Heart left ventricle (tissue), 16 donors: Measurements from ENCODE around the gene SLC26A9. TPM values are rescaled to one million over a fixed set of nuclear protein-coding genes. Genes with fewer than 3 reads are reported as not detected.

Experiments
- ATAC-seq, 4 donors: fragments of 200-7000 bp; cut with Tn5 transposase; one replicate each; pipeline ENCODE4 v1.9.1; 2020 to 2022; ENCODE audit warnings: moderate library complexity in 4 of 4, mild to moderate bottlenecking in 3 of 4, moderate number of reproducible peaks in 1 of 4
- DNase-seq, 5 donors: peaks; one replicate each; pipeline ENCODE4 v3.0.0-alpha.2; 2020
- H3K27ac ChIP-seq, 12 donors: fragments of 200-600 bp; sonication (generic) in 4 of 12; one replicate each; pipeline versions ENCODE4 v1.5.0 to v1.8.0; 2016 to 2022; ENCODE audit warnings: mild to moderate bottlenecking in 2 of 12
- H3K27me3 ChIP-seq, 9 donors: fragments of 200-600 bp; sonication (generic) in 2 of 9; one replicate each; pipeline versions ENCODE4 v1.5.1 to v1.8.0; 2016 to 2022; ENCODE audit warnings: mild to moderate bottlenecking in 3 of 9
- H3K36me3 ChIP-seq, 9 donors: fragments of 200-600 bp; sonication (generic) in 2 of 9; one replicate each; pipeline versions ENCODE4 v1.5.0 to v1.8.0; 2018 to 2022; ENCODE audit warnings: mild to moderate bottlenecking in 2 of 9
- H3K4me1 ChIP-seq, 12 donors: fragments of 200-600 bp; sonication (generic) in 4 of 12; one replicate each; pipeline versions ENCODE4 v1.5.0 to v1.8.0; 2016 to 2022; ENCODE audit warnings: mild to moderate bottlenecking in 3 of 12
- H3K4me3 ChIP-seq, 12 donors: fragments of 200-600 bp; sonication (generic) in 4 of 12; one replicate each; pipeline versions ENCODE4 v1.5.0 to v1.8.0; 2017 to 2022; ENCODE audit warnings: mild to moderate bottlenecking in 9 of 12, moderate library complexity in 4 of 12
- H3K9me3 ChIP-seq, 12 donors: fragments of 200-600 bp; sonication (generic) in 4 of 12; one replicate each; pipeline versions ENCODE4 v1.5.0 to v1.8.0; 2016 to 2022; ENCODE audit warnings: mild to moderate bottlenecking in 1 of 12
- POLR2A ChIP-seq, 2 donors: fragments of 450-650 bp; IDR thresholded peaks; one replicate each; pipeline ENCODE4 v1.6.1; 2017; ENCODE audit warnings: antibody characterized with exemption in 2 of 2, mild to moderate bottlenecking in 2 of 2, moderate library complexity in 2 of 2
- WGBS, 4 donors: extraction: QIAGEN DNeasy Blood & Tissue Kit in 2 of 4; methylation state at CpG; one replicate each; pipeline versions ENCODE4 v1.1.5 to v1.1.7; 2013 to 2018; 5-methylcytosine and 5-hydroxymethylcytosine counted together
- intact Hi-C, 10 donors: fragments of 100-400 bp; cut with DNase I; formaldehyde crosslinking; loops; one replicate each; pipeline versions ENCODE4 v1.11.1 to v1.14.2; 2022
- polyA plus RNA-seq, 2 donors: library from polyadenylated mRNA; stranded (reverse); fragments of 200-250 nt; gene quantifications; one replicate each; pipeline ENCODE4 v1.2.3, GENCODE V29; 2013
- total RNA-seq, 9 donors: library from RNA; depleted of rRNA in 2 of 9; stranded (reverse); fragments of >200 nt in 2 of 9; fragmentation: NEBNext Ultra II Directional in 3 of 9; extraction: Animal tissue kit (Norgen Biotek cat#: 25700) in 3 of 9; gene quantifications; one replicate each; pipeline versions ENCODE4 v1.1.0 to v1.2.4, GENCODE V29; 2016 to 2023
- TF ChIP-seq, protein P1 (sequence below), 12 donors: fragments of 200-600 bp; sonication (generic) in 4 of 12; IDR thresholded peaks; one replicate each; pipeline versions ENCODE4 v1.5.0 to v1.8.0; 2018 to 2022; ENCODE audit warnings: antibody characterized with exemption in 12 of 12, mild to moderate bottlenecking in 5 of 12
- donor health status: ischemic (EF 13 %, LVEDD 7.1; RV severe dilation, severe dysfunction).
- donor health status: healthy with polysubstance abuse.
- donor health status: DM: no; HTN: yes; CAD: no.
- donor health status: DM: no; HTN: no; CAD: no.
- donor health status: ischemic (EF 25% LVEDD 6.9; RV normal size, moderate dysfunction).
- donor health status: ischemic (EF 25% LVEDD 5.7; RV mildly dilated, moderate dysfunction).
- donor health status: healthy.
- donor health status: DM: yes; HTN: yes; CAD: no.
- donor health status: ischemic (EF 35%, LVEDD 5.7; RV mildly dilated, moderate dysfunction).
- donor health status: nonischemic (EF 11% LVEDD 7.7; RV severe dilation, severe dysfunction).
- donor health status: DM: yes; HTN: yes; CAD: no.
- donor health status: PGD.
- donor health status: ischemic (EF 29% LVEDD 5.4; RV normal size, mild dysfunction).
- donor health status: nonischemic (EF 23%, LVEDD 6.1; RV moderate dilation, normal function).

The SLC26A9 gene
- total and polyA plus RNA-seq, 11 donors: 4.1 to 39.6 (median 11.0) TPM

DNA sequence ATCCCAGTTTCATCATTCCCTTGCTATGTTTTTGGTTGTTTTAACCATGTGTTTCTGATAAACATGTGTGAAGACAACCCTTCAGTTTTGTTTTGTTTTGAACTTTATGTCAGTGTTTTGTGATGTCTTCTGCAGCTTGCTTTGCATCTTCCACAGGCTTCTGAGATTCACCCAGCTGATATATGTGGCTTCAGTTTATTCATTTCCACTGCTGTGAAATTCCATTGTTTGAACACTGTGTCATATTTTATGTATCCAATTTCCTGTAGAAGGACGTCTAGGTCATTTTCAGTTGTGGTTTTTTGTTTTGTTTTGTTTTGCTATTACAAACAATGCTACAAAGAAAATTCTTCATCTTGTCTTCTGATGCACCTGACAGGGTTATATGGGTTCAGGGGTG lies 27.2 kb upstream of the SLC26A9 start:
- ATAC-seq (no peak), DNase-seq (no peak)
- intact Hi-C loops: loop anchor here in 2 of 10 donors (10.0 kb wide), 1 partner anchor 296 kb away; no protein-coding TSS in a partner anchor
- TF ChIP-seq POLR2A (IDR thresholded peaks at IDR 0.05): no peak
- TF ChIP-seq, protein P1, sequence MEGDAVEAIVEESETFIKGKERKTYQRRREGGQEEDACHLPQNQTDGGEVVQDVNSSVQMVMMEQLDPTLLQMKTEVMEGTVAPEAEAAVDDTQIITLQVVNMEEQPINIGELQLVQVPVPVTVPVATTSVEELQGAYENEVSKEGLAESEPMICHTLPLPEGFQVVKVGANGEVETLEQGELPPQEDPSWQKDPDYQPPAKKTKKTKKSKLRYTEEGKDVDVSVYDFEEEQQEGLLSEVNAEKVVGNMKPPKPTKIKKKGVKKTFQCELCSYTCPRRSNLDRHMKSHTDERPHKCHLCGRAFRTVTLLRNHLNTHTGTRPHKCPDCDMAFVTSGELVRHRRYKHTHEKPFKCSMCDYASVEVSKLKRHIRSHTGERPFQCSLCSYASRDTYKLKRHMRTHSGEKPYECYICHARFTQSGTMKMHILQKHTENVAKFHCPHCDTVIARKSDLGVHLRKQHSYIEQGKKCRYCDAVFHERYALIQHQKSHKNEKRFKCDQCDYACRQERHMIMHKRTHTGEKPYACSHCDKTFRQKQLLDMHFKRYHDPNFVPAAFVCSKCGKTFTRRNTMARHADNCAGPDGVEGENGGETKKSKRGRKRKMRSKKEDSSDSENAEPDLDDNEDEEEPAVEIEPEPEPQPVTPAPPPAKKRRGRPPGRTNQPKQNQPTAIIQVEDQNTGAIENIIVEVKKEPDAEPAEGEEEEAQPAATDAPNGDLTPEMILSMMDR (IDR thresholded peaks at IDR 0.05): no peak
- Histone ChIP-seq H3K27ac (no peak overlapping the region), H3K4me3 (no peak overlapping the region), H3K36me3 (no peaks in the 10 kb centered on the region), H3K9me3 (no peaks in the 10 kb centered on the region), H3K4me1 (peaks cover 0 to 23% (median 4%) of the 10 kb centered on the region in 12 donors), H3K27me3 (no peaks in the 10 kb centered on the region)
- 38 to 54% (median 46%) methylated on average over 1 of the region's 1 CpG for WGBS, 4 donors

DNA sequence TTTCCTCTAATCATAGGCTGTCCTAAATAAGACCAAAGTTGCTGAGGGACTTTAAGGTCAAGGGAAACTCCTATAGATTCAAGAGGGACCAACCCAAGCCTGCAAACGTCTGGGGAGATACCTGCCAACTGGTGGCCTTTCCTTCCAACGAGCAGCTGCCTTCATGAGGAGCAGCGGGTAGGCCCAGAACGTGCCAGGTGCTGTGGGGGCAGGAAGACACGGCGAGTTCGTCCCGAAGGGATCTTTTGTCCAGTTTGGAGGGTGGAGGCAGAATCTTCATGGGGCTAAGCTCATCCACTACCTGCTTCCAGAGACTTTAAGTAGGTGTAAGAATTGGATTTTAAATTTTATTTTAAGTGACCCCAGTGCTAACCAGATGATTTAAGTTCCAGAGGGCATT lies 26.0 kb upstream of the SLC26A9 start:
- no peak for DNase-seq
- Histone ChIP-seq H3K27me3 (no peaks in the 10 kb centered on the region), H3K9me3 (no peaks in the 10 kb centered on the region), H3K4me3 (no peak overlapping the region), H3K36me3 (no peaks in the 10 kb centered on the region), H3K4me1 (peaks cover 0 to 20% (median 3%) of the 10 kb centered on the region in 12 donors), H3K27ac (no peak overlapping the region)
- TF ChIP-seq POLR2A (IDR thresholded peaks at IDR 0.05): no peak
- TF ChIP-seq, protein P1 (IDR thresholded peaks at IDR 0.05): no peak
- 82 to 92% (median 87%) methylated on average over 8 of the region's 8 CpGs for WGBS, 4 donors
- intact Hi-C loops: no loop called here
- no peak for ATAC-seq

DNA sequence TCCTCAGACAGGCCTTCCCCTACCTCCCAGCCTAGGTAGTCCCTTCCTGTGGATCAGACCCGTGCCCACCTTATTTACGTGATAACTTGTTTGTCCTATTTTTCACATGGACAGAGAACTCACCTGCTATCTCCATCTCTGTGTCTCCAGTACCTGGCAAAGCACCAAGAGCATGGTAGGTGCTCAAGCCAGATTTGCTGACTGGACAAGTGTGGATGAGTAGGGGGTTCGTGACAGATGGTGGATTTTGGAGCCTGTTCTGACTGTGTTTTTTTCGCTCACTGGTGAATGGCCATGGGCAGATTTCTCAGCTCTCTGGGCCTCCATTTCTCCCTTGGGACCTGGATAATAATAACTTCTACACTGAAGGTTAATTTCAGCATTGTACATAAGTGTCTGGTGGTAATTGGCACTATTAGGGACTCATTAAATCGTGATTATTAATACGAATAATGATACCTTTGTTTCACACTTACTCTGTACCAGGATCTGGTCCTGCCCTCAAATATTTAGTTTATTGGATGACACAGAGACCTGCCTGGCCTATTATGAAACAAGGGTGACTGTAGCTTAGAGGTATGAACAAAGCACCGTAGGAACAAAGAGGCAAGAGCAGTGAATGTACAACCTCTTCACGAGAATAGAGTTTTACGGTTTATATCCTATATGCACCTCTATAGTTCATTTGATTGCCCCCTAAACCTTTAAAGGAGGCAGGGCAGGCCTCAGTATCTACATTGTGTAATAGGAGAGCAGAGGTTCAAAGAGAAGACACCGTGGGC lies 24.5 kb upstream of the SLC26A9 start:
- WGBS, 4 donors: 84 to 91% (median 90%) methylated on average over 10 of the region's 10 CpGs
- TF ChIP-seq, protein P1 (IDR thresholded peaks at IDR 0.05): no peak
- no peak for TF ChIP-seq POLR2A (IDR thresholded peaks at IDR 0.05)
- ATAC-seq: no peak

DNA sequence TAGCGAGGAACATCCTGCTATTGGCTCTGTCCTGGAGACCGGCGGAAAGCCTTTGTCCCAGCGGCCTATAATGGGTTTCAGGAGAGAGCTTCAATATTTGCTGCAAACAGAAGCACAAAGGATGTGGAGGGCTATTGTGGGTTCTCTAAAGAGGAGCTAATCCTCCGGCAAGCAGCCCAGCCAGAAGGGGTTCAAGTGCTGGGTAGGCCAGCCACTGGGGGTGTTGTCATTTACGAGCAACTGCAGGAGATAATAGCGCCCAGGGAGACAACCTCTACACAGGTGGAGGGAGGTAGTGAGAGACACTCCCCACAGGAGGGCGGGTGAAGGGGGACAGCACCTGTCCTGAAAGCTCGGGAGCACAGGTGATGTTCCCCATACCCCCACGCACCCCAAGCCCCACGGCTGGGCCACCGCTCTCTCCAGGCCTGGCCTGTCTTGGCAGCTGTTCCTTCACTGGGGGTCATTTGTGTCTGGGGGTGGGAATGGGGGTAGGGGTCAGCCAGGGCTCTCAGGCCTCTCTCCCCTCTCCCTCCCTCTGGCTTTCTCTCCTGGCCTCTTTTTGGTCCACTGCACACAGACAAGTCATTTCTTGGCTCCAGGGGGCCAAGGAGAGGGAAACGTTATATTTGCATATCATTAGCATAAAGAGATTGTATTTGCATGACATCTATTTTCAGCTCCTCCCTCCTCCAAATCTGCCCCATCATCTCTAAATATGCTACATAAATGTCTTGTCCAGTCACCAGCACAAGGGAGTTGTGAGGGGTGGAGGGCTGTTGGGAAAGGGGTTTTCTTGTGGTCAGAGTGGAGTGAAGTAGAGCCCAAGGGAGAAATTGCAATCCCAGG lies 22.0 kb upstream of the SLC26A9 start:
- TF ChIP-seq, protein P1 (IDR thresholded peaks at IDR 0.05): no peak
- no peak for TF ChIP-seq POLR2A (IDR thresholded peaks at IDR 0.05)
- no peaks in the 10 kb centered on the region for H3K27me3 ChIP-seq
- no peak overlapping the region for H3K4me3 ChIP-seq
- H3K9me3 ChIP-seq: no peaks in the 10 kb centered on the region
- WGBS, 4 donors: 87 to 91% (median 90%) methylated on average over 13 of the region's 13 CpGs
- H3K27ac ChIP-seq: no peak overlapping the region
- intact Hi-C loops: no loop called here
- ATAC-seq (no peak), DNase-seq (no peak)
- peaks cover 0 to 27% (median 16%) of the 10 kb centered on the region in 12 donors for H3K4me1 ChIP-seq
- H3K36me3 ChIP-seq: no peaks in the 10 kb centered on the region

More for the DNA sequence above, 24.5 kb upstream of the SLC26A9 start:
- no peak for DNase-seq
- H3K9me3 ChIP-seq: no peaks in the 10 kb centered on the region
- peaks cover 0 to 23% (median 5%) of the 10 kb centered on the region in 12 donors for H3K4me1 ChIP-seq
- H3K4me3 ChIP-seq: no peak overlapping the region
- no peaks in the 10 kb centered on the region for H3K27me3 ChIP-seq
- intact Hi-C loops: no loop called here
- no peaks in the 10 kb centered on the region for H3K36me3 ChIP-seq
- H3K27ac ChIP-seq: no peak overlapping the region
